ENCODE measurements around the gene HAL. TPM values are rescaled to one million over a fixed set of nuclear protein-coding genes. Genes with fewer than 3 reads are reported as not detected.
A peak's percentile ranks its signal among the peaks of the same experiment; 100 is the strongest.

HAL gene
- total and polyA plus RNA-seq, 2 of the 13 experiments (the other 11 are each of a cell fraction or from before 2014, with no cell fraction given) = 0.89 to 37.8 TPM

GRCh38 chr12:96026331-96026730 lies 30.2 kb upstream of the HAL start:
- no peak for ATAC-seq
- H3K9me3 ChIP-seq (ENCODE audit: low read length) = no peaks in the 10 kb centered on the region
- no peak overlapping the region for H3K4me3 ChIP-seq (replicated peaks in 1 of 3; ENCODE audit: insufficient read depth in 1 of 3, low read depth in 2 of 3, low read length in 3 of 3)
- no peak for FAIRE-seq
- WGBS (ENCODE audit: low lambda C conversion rate) = 100% methylated on average over 1 of the region's 1 CpG
- ChIA-PET POLR2A (no interaction called here), CTCF (ENCODE audit: low intra/inter-chr PET ratio, low total read pairs) (no interaction called here)
- H3K27ac ChIP-seq (ENCODE audit: extremely low read length, insufficient read depth, low read length) = no peak overlapping the region
- peak; percentile 36; the same call in 1 of the 2 replicates for TF ChIP-seq CEBPB (IDR thresholded peaks at IDR 0.05; ENCODE audit: borderline replicate concordance, low read depth, low read length)
- no peak for TF ChIP-seq ZNF234 (CRISPR knock-in tag; conservative IDR thresholded peaks at IDR 0.05)
- no peak overlapping the region for H2AFZ ChIP-seq (ENCODE audit: low read length)
- H3K4me1 ChIP-seq (ENCODE audit: insufficient read depth, low read length) = peaks cover 7% of the 10 kb centered on the region; the same call in 1 of the 2 replicates
- H3K36me3 ChIP-seq (replicated peaks in 1 of 2; ENCODE audit: control insufficient read depth in 1 of 2, insufficient read depth in 2 of 2, low read length in 2 of 2) = peaks cover 9 to 55% of the 10 kb centered on the region in 2 experiments; a peak in 4 of 5 replicates
- no peak overlapping the region for H3K4me2 ChIP-seq (ENCODE audit: low read depth, low read length)
- H3K27me3 ChIP-seq (ENCODE audit: control insufficient read depth in 1 of 2, insufficient read depth in 2 of 2, low read length in 2 of 2) = no peaks in the 10 kb centered on the region
- H3K79me2 ChIP-seq (ENCODE audit: insufficient read depth, low read length) = peaks cover 2% of the 10 kb centered on the region
- H4K20me1 ChIP-seq (ENCODE audit: insufficient read depth, low read length) = no peaks in the 10 kb centered on the region
- no TSS peak for BruUV-seq (replicated peaks)
- DNase-seq (ENCODE audit: low spot score) = no peak
- no peak overlapping the region for H3K9ac ChIP-seq (ENCODE audit: insufficient read depth, low read depth, low read length)
- in situ Hi-C loops (cut with HindIII; ENCODE audit: extremely low pct_ligation_motif_present, low pct_unique_long_range_greater_than_20kb) = no loop called here
- intact Hi-C loops (cut with micrococcal nuclease; ENCODE audit: unreplicated experiment) = no loop called here

DNA sequence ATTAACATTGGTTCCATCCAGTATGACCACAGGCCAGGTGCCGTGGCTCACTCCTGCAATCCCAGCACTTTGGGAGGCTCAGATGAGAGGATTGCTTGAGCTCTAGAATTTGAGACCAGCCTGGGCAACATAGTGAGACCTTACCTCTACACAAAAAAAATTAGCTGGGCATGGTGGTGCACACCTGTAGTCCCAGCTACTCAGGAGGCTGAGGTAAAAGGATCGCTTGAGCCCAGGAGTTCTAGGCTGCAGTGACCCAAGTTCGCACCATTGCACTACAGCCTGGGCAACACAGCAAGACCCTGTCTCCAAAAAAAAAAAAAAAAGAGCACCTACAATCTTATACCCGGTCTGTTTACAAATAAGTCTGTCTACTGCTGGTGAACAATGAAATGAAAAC lies 29.4 kb upstream of the HAL start:
- no peak for DNase-seq (ENCODE audit: low spot score)
- FAIRE-seq = no peak
- H2AFZ ChIP-seq (ENCODE audit: low read length) = no peak overlapping the region
- in situ Hi-C loops (cut with HindIII; ENCODE audit: extremely low pct_ligation_motif_present, low pct_unique_long_range_greater_than_20kb) = no loop called here
- no peak overlapping the region for H3K4me3 ChIP-seq (replicated peaks in 1 of 3; ENCODE audit: insufficient read depth in 1 of 3, low read depth in 2 of 3, low read length in 3 of 3)
- H3K4me1 ChIP-seq (ENCODE audit: insufficient read depth, low read length) = peaks cover 7% of the 10 kb centered on the region; the same call in 1 of the 2 replicates
- peak; percentile 42; the same call in 1 of the 2 replicates for TF ChIP-seq ZNF121 (CRISPR knock-in tag; IDR thresholded peaks at IDR 0.05)
- TF ChIP-seq, protein P1, sequence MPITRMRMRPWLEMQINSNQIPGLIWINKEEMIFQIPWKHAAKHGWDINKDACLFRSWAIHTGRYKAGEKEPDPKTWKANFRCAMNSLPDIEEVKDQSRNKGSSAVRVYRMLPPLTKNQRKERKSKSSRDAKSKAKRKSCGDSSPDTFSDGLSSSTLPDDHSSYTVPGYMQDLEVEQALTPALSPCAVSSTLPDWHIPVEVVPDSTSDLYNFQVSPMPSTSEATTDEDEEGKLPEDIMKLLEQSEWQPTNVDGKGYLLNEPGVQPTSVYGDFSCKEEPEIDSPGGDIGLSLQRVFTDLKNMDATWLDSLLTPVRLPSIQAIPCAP (CRISPR knock-in tag; IDR thresholded peaks at IDR 0.05; ENCODE audit: low read depth) = no peak
- H3K9me3 ChIP-seq (ENCODE audit: low read length) = no peaks in the 10 kb centered on the region
- intact Hi-C loops (cut with micrococcal nuclease; ENCODE audit: unreplicated experiment) = no loop called here
- H3K9ac ChIP-seq (ENCODE audit: insufficient read depth, low read depth, low read length) = no peak overlapping the region
- no peak overlapping the region for H3K27ac ChIP-seq (ENCODE audit: extremely low read length, insufficient read depth, low read length)
- ChIA-PET POLR2A (no interaction called here), CTCF (ENCODE audit: low intra/inter-chr PET ratio, low total read pairs) (no interaction called here)
- no TSS peak for BruUV-seq (replicated peaks)
- peaks cover 9 to 58% of the 10 kb centered on the region in 2 experiments; a peak in 4 of 5 replicates for H3K36me3 ChIP-seq (replicated peaks in 1 of 2; ENCODE audit: control insufficient read depth in 1 of 2, insufficient read depth in 2 of 2, low read length in 2 of 2)
- H4K20me1 ChIP-seq (ENCODE audit: insufficient read depth, low read length) = no peaks in the 10 kb centered on the region
- WGBS (ENCODE audit: low lambda C conversion rate) = 96% methylated on average over 4 of the region's 4 CpGs
- no peak overlapping the region for H3K4me2 ChIP-seq (ENCODE audit: low read depth, low read length)
- H3K27me3 ChIP-seq (ENCODE audit: control insufficient read depth in 1 of 2, insufficient read depth in 2 of 2, low read length in 2 of 2) = no peaks in the 10 kb centered on the region
- ATAC-seq = no peak
- H3K79me2 ChIP-seq (ENCODE audit: insufficient read depth, low read length) = no peaks in the 10 kb centered on the region
